NB4 (cell line): ENCODE measurements around the gene KIF9.
A peak's percentile ranks its signal among the peaks of the same experiment; 100 is the strongest.
"Not testable (repeated sequence)": the region's sequence is repeated elsewhere in the genome, so short reads cannot be mapped to it uniquely, and the experiment has no call there.

Experiments used
- DNase-seq: peaks from one replicate; pipeline ENCODE4 v3.0.0; 2010; ENCODE audit warnings: low read depth
- H3K4me3 ChIP-seq: one replicate; pipeline ENCODE4 v1.5.1; 2011; ENCODE audit warnings: mild to moderate bottlenecking, low read depth, low read length, moderate library complexity
- MYC ChIP-seq: IDR thresholded peaks from 2 replicates; pipeline ENCODE4 v1.6.1; 2011; ENCODE audit warnings: low read depth, low read length
- POLR2A ChIP-seq: IDR thresholded peaks from 2 replicates; pipeline ENCODE4 v1.6.1; 2011; ENCODE audit warnings: mild to moderate bottlenecking; ENCODE audit not compliant: insufficient read length; ENCODE audit errors: extremely low read depth
- TF ChIP-seq, protein P1 (sequence below): IDR thresholded peaks from 2 replicates; pipeline ENCODE4 v1.6.1; 2011; ENCODE audit warnings: low read depth, low read length
- TF ChIP-seq, protein P2 (sequence below): IDR thresholded peaks from one replicate; pipeline ENCODE4 v1.5.1; 2012; ENCODE audit warnings: low read depth, low read length

The KIF9 gene

DNA sequence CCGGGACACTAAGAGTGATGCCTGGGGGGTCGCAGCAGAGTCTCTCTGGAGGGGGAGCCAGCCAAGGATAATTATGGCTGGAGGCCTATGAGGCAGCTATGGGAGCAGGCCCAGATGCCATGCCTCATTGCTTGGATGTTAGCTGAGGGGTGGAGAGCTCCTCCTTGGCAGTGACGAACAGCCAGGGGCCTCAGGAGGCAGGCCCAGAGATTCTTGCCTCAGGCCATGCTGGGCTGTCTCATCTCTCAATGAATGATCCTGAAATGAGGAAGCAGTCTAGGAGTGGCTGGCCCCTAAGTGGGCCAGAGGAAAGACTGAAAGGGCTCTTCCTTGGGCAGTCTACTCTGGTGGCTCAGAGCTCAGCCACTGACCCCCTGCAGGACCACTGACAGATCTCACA, 21.3 kb downstream of the KIF9 start:
- peak; percentile 34 for DNase-seq
- H3K4me3 ChIP-seq = no peak overlapping the region
- TF ChIP-seq, protein P1, sequence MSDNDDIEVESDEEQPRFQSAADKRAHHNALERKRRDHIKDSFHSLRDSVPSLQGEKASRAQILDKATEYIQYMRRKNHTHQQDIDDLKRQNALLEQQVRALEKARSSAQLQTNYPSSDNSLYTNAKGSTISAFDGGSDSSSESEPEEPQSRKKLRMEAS = no peak
- TF ChIP-seq POLR2A (no peak), MYC (no peak)
- TF ChIP-seq, protein P2, sequence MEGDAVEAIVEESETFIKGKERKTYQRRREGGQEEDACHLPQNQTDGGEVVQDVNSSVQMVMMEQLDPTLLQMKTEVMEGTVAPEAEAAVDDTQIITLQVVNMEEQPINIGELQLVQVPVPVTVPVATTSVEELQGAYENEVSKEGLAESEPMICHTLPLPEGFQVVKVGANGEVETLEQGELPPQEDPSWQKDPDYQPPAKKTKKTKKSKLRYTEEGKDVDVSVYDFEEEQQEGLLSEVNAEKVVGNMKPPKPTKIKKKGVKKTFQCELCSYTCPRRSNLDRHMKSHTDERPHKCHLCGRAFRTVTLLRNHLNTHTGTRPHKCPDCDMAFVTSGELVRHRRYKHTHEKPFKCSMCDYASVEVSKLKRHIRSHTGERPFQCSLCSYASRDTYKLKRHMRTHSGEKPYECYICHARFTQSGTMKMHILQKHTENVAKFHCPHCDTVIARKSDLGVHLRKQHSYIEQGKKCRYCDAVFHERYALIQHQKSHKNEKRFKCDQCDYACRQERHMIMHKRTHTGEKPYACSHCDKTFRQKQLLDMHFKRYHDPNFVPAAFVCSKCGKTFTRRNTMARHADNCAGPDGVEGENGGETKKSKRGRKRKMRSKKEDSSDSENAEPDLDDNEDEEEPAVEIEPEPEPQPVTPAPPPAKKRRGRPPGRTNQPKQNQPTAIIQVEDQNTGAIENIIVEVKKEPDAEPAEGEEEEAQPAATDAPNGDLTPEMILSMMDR = no peak

DNA sequence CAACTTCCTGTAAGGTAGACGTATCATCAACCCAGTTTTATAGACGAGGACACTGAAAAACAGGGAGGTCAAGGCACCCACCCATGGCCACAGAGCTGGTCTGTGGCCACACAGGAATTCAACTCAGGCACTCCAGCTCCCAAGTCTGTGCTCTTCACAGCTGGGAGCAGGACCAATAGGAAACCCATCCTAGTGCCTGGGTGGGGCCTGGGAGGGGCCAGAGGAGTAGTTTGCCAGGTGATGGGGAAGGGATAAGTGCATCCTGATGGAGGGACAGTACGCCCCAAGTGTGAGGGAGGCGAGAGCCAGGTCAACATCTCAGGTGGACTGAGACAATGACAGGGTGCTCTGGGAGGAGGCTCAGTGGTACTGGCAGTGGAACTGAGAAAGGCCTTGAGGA, 22.0 kb downstream of the KIF9 start:
- no peak for DNase-seq

DNA sequence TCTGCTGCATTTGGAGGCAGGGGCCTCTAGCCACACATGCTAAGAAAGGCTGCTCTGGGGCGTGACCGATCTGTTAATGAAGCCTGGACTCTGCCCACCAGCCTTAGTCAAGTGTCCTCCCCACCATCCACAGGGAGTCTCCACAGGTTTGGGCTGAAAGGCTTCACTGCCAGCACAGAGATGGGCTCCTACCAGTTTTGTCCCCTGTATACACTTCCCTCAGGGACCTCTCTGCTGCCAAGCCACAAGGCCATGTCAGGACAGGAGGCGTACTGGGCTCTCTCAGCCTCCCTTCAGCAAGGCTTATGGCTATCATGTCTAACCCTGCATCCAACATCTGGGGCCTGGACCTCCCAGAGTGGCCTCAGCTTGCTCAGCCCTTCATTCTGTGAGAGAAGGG, 23.5 kb downstream of the KIF9 start:
- no peak overlapping the region for H3K4me3 ChIP-seq
- TF ChIP-seq, protein P1 = no peak
- TF ChIP-seq MYC = no peak
- TF ChIP-seq, protein P2 = no peak
- TF ChIP-seq POLR2A = no peak
- DNase-seq = no peak

More for the DNA sequence above, 22.0 kb downstream of the KIF9 start:
- H3K4me3 ChIP-seq = no peak overlapping the region
- TF ChIP-seq POLR2A (no peak), MYC (no peak)
- TF ChIP-seq, protein P2 = no peak
- TF ChIP-seq, protein P1 = no peak

DNA sequence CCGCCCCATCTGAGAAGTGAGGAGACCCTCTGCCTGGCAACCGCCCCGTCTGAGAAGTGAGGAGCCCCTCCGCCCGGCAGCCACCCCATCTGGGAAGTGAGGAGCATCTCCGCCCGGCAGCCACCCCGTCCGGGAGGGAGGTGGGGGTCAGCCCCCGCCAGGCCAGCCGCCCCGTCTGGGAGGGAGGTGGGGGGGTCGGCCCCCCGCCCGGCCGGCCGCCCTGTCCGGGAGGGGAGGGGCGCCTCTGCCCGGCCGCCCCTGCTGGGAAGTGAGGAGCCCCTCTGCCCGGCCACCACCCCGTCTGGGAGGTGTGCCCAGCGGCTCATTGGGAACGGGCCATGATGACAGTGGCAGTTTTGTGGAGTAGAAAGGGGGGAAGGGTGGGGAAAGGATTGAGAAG, 26.3 kb downstream of the KIF9 start:
- H3K4me3 ChIP-seq, DNase-seq: not testable (repeated sequence)

DNA sequence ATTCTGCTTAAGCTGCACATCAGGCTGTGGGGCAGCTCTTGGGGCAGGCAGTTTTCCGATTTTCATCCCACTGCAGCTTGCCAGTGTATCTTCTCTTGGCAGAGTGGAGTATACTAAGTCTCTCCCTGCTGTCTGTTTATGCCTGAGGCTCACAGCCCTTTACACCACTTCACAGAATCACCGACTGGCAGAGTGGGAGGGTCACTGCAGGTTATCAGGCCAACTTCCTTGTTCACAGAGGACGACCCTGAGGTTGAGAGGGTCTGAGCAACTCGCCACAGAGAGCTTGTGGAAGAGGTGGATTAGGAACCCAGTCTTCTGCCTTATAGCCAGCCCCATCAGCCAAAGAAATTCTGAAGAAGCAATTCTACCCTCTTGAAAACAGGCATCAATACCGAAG, 30.9 kb downstream of the KIF9 start:
- TF ChIP-seq, protein P2 = no peak
- TF ChIP-seq MYC (no peak), POLR2A (no peak)
- TF ChIP-seq, protein P1 = no peak
- DNase-seq = peak; percentile 18
- H3K4me3 ChIP-seq = no peak overlapping the region

DNA sequence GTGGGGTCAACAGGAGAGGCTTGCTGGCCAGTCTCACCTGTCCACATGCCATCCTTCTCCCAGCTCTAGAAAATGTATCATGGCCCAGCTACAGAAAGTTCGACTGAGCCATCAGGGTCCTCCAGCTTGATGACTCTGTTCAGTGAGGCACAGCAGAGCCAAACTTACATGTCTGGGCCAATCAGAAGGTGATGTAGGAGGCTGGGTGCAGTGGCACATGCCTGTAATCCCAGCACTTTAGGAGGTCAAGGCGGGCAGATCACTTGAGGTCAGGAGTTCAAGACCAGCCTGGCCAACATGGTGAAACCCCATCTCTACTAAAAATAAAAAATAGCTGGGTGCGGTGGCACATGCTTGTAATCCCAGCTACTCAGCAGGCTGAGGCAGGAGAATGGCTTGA, 31.5 kb downstream of the KIF9 start:
- not testable (repeated sequence) for H3K4me3 ChIP-seq, DNase-seq

DNA sequence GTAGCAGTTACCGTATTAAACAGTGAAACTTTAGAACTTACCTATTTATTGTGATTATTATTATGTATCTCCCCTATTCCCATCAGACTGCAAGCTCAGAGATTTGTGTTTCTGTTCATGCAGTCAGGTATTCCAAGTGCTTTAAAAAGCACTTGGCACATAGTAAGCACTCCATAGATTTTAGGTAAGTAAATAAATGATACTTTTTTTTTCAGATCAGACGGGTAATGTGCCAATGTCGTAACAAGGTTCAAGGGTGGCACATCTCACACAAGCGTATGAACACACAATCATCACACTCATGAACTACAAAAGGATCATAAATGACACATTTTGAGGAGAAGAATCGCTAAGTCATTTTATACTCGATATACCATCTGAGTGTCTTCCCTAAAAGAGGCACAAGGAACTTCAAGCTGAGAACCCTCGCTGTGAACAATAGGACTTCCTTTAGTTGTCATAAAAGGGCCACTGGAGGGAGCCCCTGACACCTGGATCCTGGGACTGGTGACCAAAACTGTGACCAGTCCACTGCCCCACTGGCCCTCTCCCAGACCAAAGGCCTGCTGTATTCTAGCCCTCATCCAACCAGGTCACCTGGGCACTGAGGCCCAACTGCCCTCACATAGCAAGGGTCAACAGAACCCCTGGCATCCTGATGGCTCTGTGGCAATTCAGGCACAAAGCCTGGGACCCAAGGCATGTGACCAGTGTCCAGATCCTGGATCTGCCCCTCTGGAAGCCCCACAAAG, 32.1 kb downstream of the KIF9 start:
- H3K4me3 ChIP-seq = no peak overlapping the region
- peak; percentile 55 for DNase-seq
- TF ChIP-seq, protein P1 = no peak
- TF ChIP-seq POLR2A (no peak), MYC (no peak)
- TF ChIP-seq, protein P2 = peak; percentile 49
